CD4-positive, alpha-beta T cell (primary cell): ENCODE results near the gene HLA-DOA. TPM values are rescaled to one million over a fixed set of nuclear protein-coding genes. Genes with fewer than 3 reads are reported as not detected.
A peak's percentile ranks its signal among the peaks of the same experiment; 100 is the strongest.

ENCODE experiments used
- ATAC-seq: fragments of 200-7000 bp; cut with Tn5 transposase; one replicate; pipeline ENCODE4 v1.10.0; 2022; ENCODE audit warnings: mild to moderate bottlenecking; ENCODE audit not compliant: poor library complexity
- CTCF ChIA-PET: fragments of 350-600 bp; sonication (Branson Sonifier 250); formaldehyde crosslinking; loops from one replicate; lab custom pipeline; 2021; ENCODE audit warnings: antibody characterized with exemption, inconsistent platforms; lab: Charles Lee
- POLR2A ChIA-PET: fragments of 350-600 bp; sonication (Branson Sonifier 250); formaldehyde crosslinking; loops from one replicate; lab custom pipeline; 2021; ENCODE audit warnings: antibody characterized with exemption, inconsistent platforms; lab: Charles Lee
- DNase-seq, 14 experiments: peaks; one replicate each; pipeline ENCODE4 v3.0.0-alpha.2; 2013 to 2020; ENCODE audit warnings: mixed read lengths in 2 of 14
- H3K27ac ChIP-seq, 2 donors: one replicate each; pipeline versions ENCODE4 v1.5.1 to v1.7.0; 2013; ENCODE audit warnings: low read length in 2 of 2, low read depth in 1 of 2, mild to moderate bottlenecking in 1 of 2
- H3K27me3 ChIP-seq, 2 experiments: 1 replicate in 1 of 2; 2 replicates in 1 of 2; pipeline versions ENCODE4 v1.6.1 to v1.7.0; 2013; ENCODE audit warnings: low read length in 2 of 2, control low read depth in 1 of 2, mild to moderate bottlenecking in 1 of 2, moderate library complexity in 1 of 2; ENCODE audit not compliant: insufficient read depth in 2 of 2, control insufficient read depth in 1 of 2
- H3K36me3 ChIP-seq: one replicate; pipeline ENCODE4 v1.6.1; 2013; ENCODE audit warnings: low read length, control low read depth; ENCODE audit not compliant: insufficient read depth
- H3K4me1 ChIP-seq: one replicate; pipeline ENCODE4 v1.6.1; 2013; ENCODE audit warnings: low read length, control low read depth; ENCODE audit not compliant: insufficient read depth
- H3K4me3 ChIP-seq: one replicate; pipeline ENCODE4 v1.5.1; 2013; ENCODE audit warnings: mild to moderate bottlenecking, low read length, moderate library complexity
- H3K9me3 ChIP-seq, 2 experiments: 1 replicate in 1 of 2; 2 replicates in 1 of 2; pipeline versions ENCODE4 v1.6.1 to v1.7.0; 2013; ENCODE audit warnings: low read length in 2 of 2, mild to moderate bottlenecking in 2 of 2, control low read depth in 1 of 2, moderate library complexity in 1 of 2; ENCODE audit not compliant: control insufficient read depth in 1 of 2, insufficient read depth in 1 of 2
- H3K27ac Mint-ChIP-seq: one replicate; pipeline ENCODE4 v1.8.0; 2020; ENCODE audit warnings: mixed read lengths
- H3K27me3 Mint-ChIP-seq: one replicate; pipeline ENCODE4 v1.8.0; 2021; ENCODE audit warnings: mixed read lengths
- H3K36me3 Mint-ChIP-seq: one replicate; pipeline ENCODE4 v1.8.0; 2021; ENCODE audit warnings: low read depth, mixed read lengths
- H3K4me1 Mint-ChIP-seq: one replicate; pipeline ENCODE4 v1.8.0; 2021; ENCODE audit warnings: low read depth, mixed read lengths
- H3K4me3 Mint-ChIP-seq: one replicate; pipeline ENCODE4 v1.8.0; 2020; ENCODE audit warnings: mild to moderate bottlenecking, mixed read lengths
- H3K9me3 Mint-ChIP-seq: one replicate; pipeline ENCODE4 v1.8.0; 2020; ENCODE audit warnings: mixed read lengths
- intact Hi-C, 2 experiments: fragments of 100-400 bp; cut with DNase I in 1 of 2; cut with micrococcal nuclease in 1 of 2; formaldehyde crosslinking; loops; one replicate each; pipeline versions ENCODE4 v1.15.1 to v1.9.0; 2023 to 2025; cut with DNase I, micrococcal nuclease
- total RNA-seq, 174 experiments: library from RNA in 2 of 174; stranded (reverse) in 2 of 174; gene quantifications; one replicate each; pipeline ENCODE4 v1.2.3 and lab custom pipeline; 2021 to 2026
- TF ChIP-seq, protein P1 (sequence below): fragments of 200-600 bp; IDR thresholded peaks from one replicate; pipeline ENCODE4 v1.8.0; 2022; ENCODE audit warnings: antibody characterized with exemption, mild to moderate bottlenecking

Gene HLA-DOA
- total RNA-seq, 2 experiments from 2014 or later = 5.9 to 6.1 TPM

DNA sequence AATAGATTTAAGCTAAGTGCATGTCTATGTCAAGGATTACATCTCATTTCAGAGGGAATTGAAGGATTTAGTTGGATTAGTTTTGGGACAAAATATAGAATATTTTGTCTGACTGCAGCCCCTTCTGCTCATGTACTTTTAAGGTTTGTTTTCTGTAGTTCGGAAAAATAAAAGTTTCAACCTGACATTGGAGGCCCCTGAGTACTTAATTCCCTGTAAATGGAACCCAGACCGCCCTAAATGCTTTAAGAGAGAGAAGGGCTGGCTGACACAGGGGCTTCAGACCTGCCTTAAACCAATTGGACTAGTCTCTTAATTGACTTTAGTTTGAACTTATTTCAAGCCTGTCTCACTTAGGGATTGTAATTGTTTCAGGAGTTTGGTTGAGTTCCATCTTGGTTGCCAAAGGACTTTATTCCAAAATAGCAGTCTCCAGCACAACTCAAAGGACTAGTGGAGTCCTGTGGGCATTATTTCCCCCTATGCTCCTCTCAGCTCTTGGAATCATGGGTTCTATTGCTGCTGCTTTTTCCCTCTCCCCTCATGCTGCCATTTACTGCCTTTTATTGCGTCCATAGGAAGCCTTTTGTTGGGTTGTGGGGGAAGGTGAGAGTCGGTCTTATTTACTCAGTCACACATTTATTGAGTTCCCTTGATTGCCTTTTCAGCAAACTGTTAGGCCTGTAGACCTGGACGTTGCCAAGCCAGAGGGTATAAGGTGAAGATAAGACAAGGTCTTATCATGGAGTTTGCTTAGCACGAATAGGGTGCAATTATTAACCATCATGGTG is 26.5 kb downstream of the HLA-DOA start:
- ChIA-PET CTCF (interaction anchor here (0.6 to 3.7 kb wide), 7 partner anchors 11 to 144 kb away, joined by 3 to 108 read pairs (median 7); partner anchors contain the start of genes BRD2 and TAP2), POLR2A (interaction anchor here (1.0 to 10.7 kb wide), 11 partner anchors 12 to 138 kb away, joined by 3 to 347 read pairs (median 15); partner anchors contain the start of genes BRD2, HLA-DMA and HLA-DMB)
- Histone ChIP-seq H3K4me1 (peaks cover 30% of the 10 kb centered on the region), H3K36me3 (peaks cover 43% of the 10 kb centered on the region), H3K27me3 (no peaks in the 10 kb centered on the region), H3K27ac (peak overlapping the region in 1 of 2 donors; percentile 11), H3K4me3 (no peak overlapping the region), H3K9me3 (no peaks in the 10 kb centered on the region)
- Mint-ChIP-seq H3K27me3 (no peaks in the 10 kb centered on the region), H3K27ac (peak overlapping the region; percentile 54), H3K4me3 (no peak overlapping the region), H3K4me1 (peaks cover 28% of the 10 kb centered on the region), H3K9me3 (no peaks in the 10 kb centered on the region), H3K36me3 (peaks cover 52% of the 10 kb centered on the region)
- intact Hi-C loops = no loop called here
- no peak for DNase-seq
- ATAC-seq = no peak
- TF ChIP-seq, protein P1, sequence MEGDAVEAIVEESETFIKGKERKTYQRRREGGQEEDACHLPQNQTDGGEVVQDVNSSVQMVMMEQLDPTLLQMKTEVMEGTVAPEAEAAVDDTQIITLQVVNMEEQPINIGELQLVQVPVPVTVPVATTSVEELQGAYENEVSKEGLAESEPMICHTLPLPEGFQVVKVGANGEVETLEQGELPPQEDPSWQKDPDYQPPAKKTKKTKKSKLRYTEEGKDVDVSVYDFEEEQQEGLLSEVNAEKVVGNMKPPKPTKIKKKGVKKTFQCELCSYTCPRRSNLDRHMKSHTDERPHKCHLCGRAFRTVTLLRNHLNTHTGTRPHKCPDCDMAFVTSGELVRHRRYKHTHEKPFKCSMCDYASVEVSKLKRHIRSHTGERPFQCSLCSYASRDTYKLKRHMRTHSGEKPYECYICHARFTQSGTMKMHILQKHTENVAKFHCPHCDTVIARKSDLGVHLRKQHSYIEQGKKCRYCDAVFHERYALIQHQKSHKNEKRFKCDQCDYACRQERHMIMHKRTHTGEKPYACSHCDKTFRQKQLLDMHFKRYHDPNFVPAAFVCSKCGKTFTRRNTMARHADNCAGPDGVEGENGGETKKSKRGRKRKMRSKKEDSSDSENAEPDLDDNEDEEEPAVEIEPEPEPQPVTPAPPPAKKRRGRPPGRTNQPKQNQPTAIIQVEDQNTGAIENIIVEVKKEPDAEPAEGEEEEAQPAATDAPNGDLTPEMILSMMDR = no peak

DNA sequence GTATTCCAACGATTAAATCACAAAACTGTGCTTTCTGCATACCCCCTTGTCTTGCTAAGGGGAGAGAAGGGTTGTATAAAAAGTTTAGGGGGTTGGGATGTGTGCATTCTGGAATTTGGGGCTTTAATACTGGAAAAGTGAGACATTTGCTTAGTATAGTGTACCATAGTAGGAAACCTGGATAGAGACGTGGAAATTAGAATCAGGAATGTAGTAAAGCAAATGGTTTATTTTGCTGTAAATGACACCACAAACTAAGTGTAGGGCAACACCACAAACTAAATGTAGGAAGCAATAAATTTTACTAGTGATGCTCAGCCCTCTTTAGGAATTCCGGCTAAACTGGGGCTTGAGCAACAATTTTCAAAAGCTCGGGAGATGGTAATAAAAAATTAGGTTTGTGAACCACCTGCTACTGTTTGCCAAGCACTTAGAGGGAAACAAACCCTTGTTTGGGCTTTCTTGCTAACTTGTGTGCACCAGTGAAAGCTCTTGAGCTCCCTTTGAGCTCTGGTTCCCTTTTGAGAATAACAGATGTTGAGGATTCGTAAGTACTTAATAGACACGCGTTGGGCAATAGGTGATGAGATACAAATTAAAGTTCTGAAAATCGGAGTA is 27.2 kb downstream of the HLA-DOA start:
- intact Hi-C loops = no loop called here
- ChIA-PET POLR2A (interaction anchor here (0.9 to 10.7 kb wide), 7 partner anchors 12 to 137 kb away, joined by 3 to 347 read pairs (median 4); partner anchors contain the start of genes BRD2 and HLA-DMA), CTCF (interaction anchor here (0.6 to 1.4 kb wide), 3 partner anchors 12 to 48 kb away, joined by 3 to 8 read pairs (median 4); no protein-coding TSS in a partner anchor)
- peaks cover 59% of the 10 kb centered on the region for H3K36me3 Mint-ChIP-seq
- Histone ChIP-seq H3K9me3 (no peaks in the 10 kb centered on the region), H3K36me3 (peaks cover 50% of the 10 kb centered on the region), H3K27me3 (no peaks in the 10 kb centered on the region), H3K4me3 (no peak overlapping the region), H3K27ac (peak overlapping the region in 1 of 2 donors; percentile 11), H3K4me1 (peaks cover 37% of the 10 kb centered on the region)
- DNase-seq = no peak
- no peaks in the 10 kb centered on the region for H3K27me3 Mint-ChIP-seq
- H3K4me1 Mint-ChIP-seq = peaks cover 34% of the 10 kb centered on the region
- no peak for ATAC-seq
- H3K4me3 Mint-ChIP-seq = no peak overlapping the region
- no peaks in the 10 kb centered on the region for H3K9me3 Mint-ChIP-seq
- H3K27ac Mint-ChIP-seq = peak overlapping the region; percentile 5
- TF ChIP-seq, protein P1 = no peak

DNA sequence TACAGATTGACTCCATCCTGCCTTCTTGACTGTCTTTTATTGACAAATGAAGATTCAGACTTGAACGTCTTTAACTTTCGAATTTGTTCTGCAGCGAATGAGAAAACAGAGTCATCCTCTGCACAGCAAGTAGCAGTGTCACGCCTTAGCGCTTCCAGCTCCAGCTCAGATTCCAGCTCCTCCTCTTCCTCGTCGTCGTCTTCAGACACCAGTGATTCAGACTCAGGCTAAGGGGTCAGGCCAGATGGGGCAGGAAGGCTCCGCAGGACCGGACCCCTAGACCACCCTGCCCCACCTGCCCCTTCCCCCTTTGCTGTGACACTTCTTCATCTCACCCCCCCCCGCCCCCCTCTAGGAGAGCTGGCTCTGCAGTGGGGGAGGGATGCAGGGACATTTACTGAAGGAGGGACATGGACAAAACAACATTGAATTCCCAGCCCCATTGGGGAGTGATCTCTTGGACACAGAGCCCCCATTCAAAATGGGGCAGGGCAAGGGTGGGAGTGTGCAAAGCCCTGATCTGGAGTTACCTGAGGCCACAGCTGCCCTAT is 28.8 kb downstream of the HLA-DOA start:
- H3K27ac ChIP-seq = peak overlapping the region in 1 of 2 donors; percentile 25
- H3K36me3 Mint-ChIP-seq = peaks cover 76% of the 10 kb centered on the region

More for the DNA sequence above, 28.8 kb downstream of the HLA-DOA start:
- H3K27ac Mint-ChIP-seq = no peak overlapping the region
- POLR2A ChIA-PET = interaction anchor here (0.7 to 10.7 kb wide), 12 partner anchors 10 to 142 kb away, joined by 3 to 347 read pairs (median 4); partner anchors contain the start of genes BRD2, HLA-DMA, PSMB9 and TAP1
- Histone ChIP-seq H3K36me3 (peaks cover 67% of the 10 kb centered on the region), H3K4me1 (peaks cover 53% of the 10 kb centered on the region), H3K4me3 (no peak overlapping the region), H3K9me3 (no peaks in the 10 kb centered on the region), H3K27me3 (no peaks in the 10 kb centered on the region)
- H3K9me3 Mint-ChIP-seq = no peaks in the 10 kb centered on the region
- ATAC-seq (no peak), DNase-seq (no peak)
- intact Hi-C loops = no loop called here
- TF ChIP-seq, protein P1 = no peak
- peaks cover 49% of the 10 kb centered on the region for H3K4me1 Mint-ChIP-seq
- H3K4me3 Mint-ChIP-seq = no peak overlapping the region
- no peaks in the 10 kb centered on the region for H3K27me3 Mint-ChIP-seq
- CTCF ChIA-PET = interaction anchor here (0.6 to 1.5 kb wide), 3 partner anchors 13 to 1701 kb away, joined by 3 read pairs; no protein-coding TSS in a partner anchor
